B cell (primary cell): Measurements from ENCODE around the gene RAD9A. TPM values are rescaled to one million over a fixed set of nuclear protein-coding genes. Genes with fewer than 3 reads are reported as not detected.

ENCODE experiments used
- ATAC-seq: fragments of 200-7000 bp; cut with Tn5 transposase; one replicate; pipeline ENCODE4 v1.10.0; 2021; ENCODE audit warnings: low read depth, mild to moderate bottlenecking, moderate number of reproducible peaks, moderate library complexity
- CTCF ChIA-PET: fragments of 350-600 bp; sonication (Branson Sonifier 250); formaldehyde crosslinking; loops from one replicate; lab custom pipeline; 2021; ENCODE audit warnings: antibody characterized with exemption, inconsistent platforms; lab: Charles Lee
- POLR2A ChIA-PET: fragments of 350-600 bp; sonication (Branson Sonifier 250); formaldehyde crosslinking; loops from one replicate; lab custom pipeline; 2021; ENCODE audit warnings: antibody characterized with exemption; lab: Charles Lee
- DNase-seq: peaks from one replicate; pipeline ENCODE4 v3.0.0; 2013
- H2AFZ ChIP-seq: 2 replicates; pipeline ENCODE4 v1.6.1; 2012; ENCODE audit warnings: mild to moderate bottlenecking, low read depth, low read length; ENCODE audit not compliant: insufficient read depth, poor library complexity, severe bottlenecking
- H3K27ac ChIP-seq, 2 donors: 1 replicate in 1 of 2; 2 replicates in 1 of 2; pipeline ENCODE4 v1.5.1; 2012 to 2013; ENCODE audit warnings: low read length in 2 of 2, mild to moderate bottlenecking in 2 of 2, moderate library complexity in 1 of 2
- H3K27me3 ChIP-seq, 4 experiments: fragments of 200-600 bp in 1 of 4; sonication (generic) in 1 of 4; replicated peaks in 1 of 4; 1 replicate in 2 of 4; 2 replicates in 2 of 4; pipeline versions ENCODE4 v1.6.1 to v1.7.0; 2013 to 2016; ENCODE audit warnings: low read length in 3 of 4, mild to moderate bottlenecking in 2 of 4, mixed read lengths in 1 of 4, moderate library complexity in 1 of 4; ENCODE audit not compliant: insufficient read depth in 4 of 4, control insufficient read depth in 3 of 4; ENCODE audit errors: control extremely low read depth in 1 of 4
- H3K36me3 ChIP-seq, 2 experiments: replicated peaks in 1 of 2; 1 replicate in 1 of 2; 2 replicates in 1 of 2; pipeline versions ENCODE4 v1.6.1 to v1.7.1; 2013; ENCODE audit warnings: low read length in 1 of 2; ENCODE audit not compliant: insufficient read depth in 2 of 2, control insufficient read depth in 1 of 2; ENCODE audit errors: control extremely low read depth in 1 of 2, extremely low read depth in 1 of 2
- H3K4me1 ChIP-seq, 2 donors: fragments of 200-600 bp in 1 of 2; sonication (generic) in 1 of 2; 1 replicate in 1 of 2; 2 replicates in 1 of 2; pipeline versions ENCODE4 v1.5.1 to v1.6.1; 2013 to 2017; ENCODE audit warnings: low read length in 2 of 2; ENCODE audit not compliant: control insufficient read depth in 2 of 2, insufficient read depth in 2 of 2
- H3K4me2 ChIP-seq: replicated peaks from 2 replicates; pipeline ENCODE3; 2012; ENCODE audit warnings: mild to moderate bottlenecking, low read depth, low read length; ENCODE audit not compliant: poor library complexity, severe bottlenecking
- H3K4me3 ChIP-seq, 5 experiments: fragments of 200-600 bp in 1 of 5; sonication (generic) in 1 of 5; 1 replicate in 3 of 5; 2 replicates in 2 of 5; pipeline versions ENCODE4 v1.5.1 to v1.7.0; 2011 to 2016; ENCODE audit warnings: low read length in 4 of 5, mild to moderate bottlenecking in 4 of 5, low read depth in 2 of 5, control low read depth in 1 of 5, moderate library complexity in 1 of 5; ENCODE audit not compliant: insufficient read depth in 1 of 5; ENCODE audit errors: control extremely low read depth in 1 of 5, extremely low read depth in 1 of 5
- H3K79me2 ChIP-seq: fragments of 200-600 bp; sonication (generic); one replicate; pipeline ENCODE4 v1.6.0; 2016; ENCODE audit warnings: low read length; ENCODE audit not compliant: control insufficient read depth, insufficient read depth
- H3K9ac ChIP-seq: fragments of 200-600 bp; sonication (generic); 2 replicates; pipeline ENCODE4 v1.6.1; 2017; ENCODE audit warnings: mild to moderate bottlenecking, low read length, moderate library complexity
- H3K9me3 ChIP-seq, 3 donors: one replicate each; pipeline versions ENCODE4 v1.6.1 to v1.7.1; 2013; ENCODE audit warnings: low read length in 2 of 3; ENCODE audit not compliant: control insufficient read depth in 2 of 3, insufficient read depth in 1 of 3; ENCODE audit errors: control extremely low read depth in 1 of 3
- H4K20me1 ChIP-seq: 2 replicates; pipeline ENCODE4 v1.6.0; 2012; ENCODE audit warnings: mild to moderate bottlenecking, low read length; ENCODE audit not compliant: insufficient read depth, control insufficient read depth, poor library complexity, severe bottlenecking
- H3K27ac Mint-ChIP-seq: one replicate; pipeline ENCODE4 v1.8.0; 2021; ENCODE audit warnings: mixed read lengths
- H3K27me3 Mint-ChIP-seq: one replicate; pipeline ENCODE4 v1.8.0; 2021; ENCODE audit warnings: mixed read lengths
- H3K4me1 Mint-ChIP-seq: one replicate; pipeline ENCODE4 v1.8.0; 2021; ENCODE audit warnings: mixed read lengths
- H3K4me3 Mint-ChIP-seq: one replicate; pipeline ENCODE4 v1.8.0; 2021; ENCODE audit warnings: mixed read lengths
- H3K9me3 Mint-ChIP-seq: one replicate; pipeline ENCODE4 v1.8.0; 2022; ENCODE audit warnings: mixed read lengths; ENCODE audit not compliant: insufficient read depth
- CTCF ChIP-seq: fragments of 200-600 bp; IDR thresholded peaks from one replicate; pipeline ENCODE4 v1.8.0; 2022; ENCODE audit warnings: antibody characterized with exemption, mild to moderate bottlenecking
- EZH2 ChIP-seq: IDR thresholded peaks from 2 replicates; pipeline ENCODE4 v1.6.1; 2012; ENCODE audit warnings: borderline replicate concordance, low read depth, mild to moderate bottlenecking, moderate library complexity, low read length; ENCODE audit not compliant: insufficient read depth, poor library complexity, severe bottlenecking
- WGBS: methylation state at CpG from one replicate; pipeline ENCODE4 v1.1.5; 2013; ENCODE audit warnings: missing lambda C conversion rate; ENCODE audit not compliant: insufficient coverage; 5-methylcytosine and 5-hydroxymethylcytosine counted together
- intact Hi-C: fragments of 100-400 bp; cut with micrococcal nuclease; formaldehyde crosslinking; loops from one replicate; pipeline ENCODE4 v1.10.0; 2022
- polyA plus RNA-seq: library from polyadenylated mRNA; depleted of rRNA; stranded (reverse); fragments of >200 nt; gene quantifications from 2 replicates; pipeline ENCODE4 v1.2.3, GENCODE V29; 2012
- total RNA-seq, 2 donors: library from RNA; stranded (reverse); fragments of 120-200 nt in 1 of 2; gene quantifications; 1 replicate in 1 of 2; 2 replicates in 1 of 2; pipeline versions ENCODE4 v1.2.3 to v1.2.4, GENCODE V29; 2013 to 2022

The RAD9A gene
- total and polyA plus RNA-seq, 2 donors (not counting 1 experiment from before 2014, with no cell fraction given), result 50.6 to 76.8 TPM

- Histone ChIP-seq H4K20me1 (peaks cover 25% of the 10 kb centered on the region), H3K4me1 (peaks cover 34 to 41% of the 10 kb centered on the region in 2 donors), H3K4me2 (peak overlapping the region; percentile 93), H3K27ac (no peak overlapping the region), H3K9ac (no peak overlapping the region), H2AFZ (peak overlapping the region; percentile 56), H3K4me3 (no peak overlapping the region), H3K79me2 (peaks cover 34% of the 10 kb centered on the region), H3K36me3 (peaks cover 0 to under 1% of the 10 kb centered on the region in 2 experiments), H3K9me3 (no peaks in the 10 kb centered on the region), H3K27me3 (no peaks in the 10 kb centered on the region)
- ChIA-PET POLR2A (interaction anchor here (0.6 to 14.2 kb wide), 13 partner anchors 6 to 112 kb away, joined by 3 to 323 read pairs (median 7); partner anchors contain the start of genes ANKRD13D, POLD4, PPP1CA and PTPRCAP), CTCF (interaction anchor here (0.6 to 42.2 kb wide), 4 partner anchors 3 to 109 kb away, joined by 3 to 2379 read pairs (median 1191); partner anchors contain the start of genes CLCF1, POLD4 and RAD9A)
- DNase-seq, result no peak
- Mint-ChIP-seq H3K4me3 (peak overlapping the region; percentile 94), H3K4me1 (peaks cover 44% of the 10 kb centered on the region), H3K9me3 (no peaks in the 10 kb centered on the region), H3K27ac (peak overlapping the region; percentile 92), H3K27me3 (no peaks in the 10 kb centered on the region)
- no peak for ATAC-seq
- intact Hi-C loops, result loop anchor here (1.0 kb wide), 2 partner anchors 17 to 134 kb away; partner anchors contain the start of gene CDK2AP2
- TF ChIP-seq EZH2 (no peak), CTCF (no peak)
- 33% methylated on average over 3 of the region's 9 CpGs for WGBS
Observed at GRCh38 chr11:67374571-67375281, 17.1 kb upstream of the RAD9A start.
